IMR-90 (cell line): Measurements from ENCODE around the gene SOX8. TPM values are rescaled to one million over a fixed set of nuclear protein-coding genes. Genes with fewer than 3 reads are reported as not detected.

Experiments
- ATAC-seq: fragments of 200-7000 bp; cut with Tn5 transposase; 2 replicates; pipeline ENCODE4 v1.9.1; 2020; ENCODE audit warnings: low read depth, mild to moderate bottlenecking, moderate library complexity
- BruUV-seq: library from RNA; stranded (reverse); fragments of 400-500 nt; replicated peaks from 2 replicates; lab custom pipeline; 2021; lab: Mats Ljungman, UMichigan
- CTCF ChIA-PET: fragments of 300-600 bp; formaldehyde crosslinking; extraction: SDS; loops from one replicate; lab custom pipeline; 2021; ENCODE audit warnings: antibody characterized with exemption; lab: Yijun Ruan, JAX
- POLR2A ChIA-PET: fragments of 300-600 bp; sonication (Branson Sonifier 250); formaldehyde crosslinking; loops from one replicate; lab custom pipeline; 2022; ENCODE audit warnings: antibody characterized with exemption; ENCODE audit not compliant: unreplicated experiment; lab: Charles Lee
- DNase-seq: peaks from one replicate; pipeline ENCODE4 v3.0.0; 2013
- H2AFZ ChIP-seq: replicated peaks from 2 replicates; pipeline ENCODE3; 2013; ENCODE audit warnings: low read length, mild to moderate bottlenecking; ENCODE audit not compliant: poor library complexity
- H2AK5ac ChIP-seq: 2 replicates; pipeline ENCODE4 v1.6.1; 2013; ENCODE audit warnings: low read depth, low read length, inconsistent platforms
- H2AK9ac ChIP-seq: replicated peaks from 2 replicates; pipeline ENCODE3; 2013; ENCODE audit warnings: mild to moderate bottlenecking, low read depth, low read length, moderate library complexity; ENCODE audit not compliant: poor library complexity
- H2BK120ac ChIP-seq: 2 replicates; pipeline ENCODE4 v1.6.1; 2013; ENCODE audit warnings: low read depth, low read length, inconsistent platforms
- H2BK15ac ChIP-seq: 3 replicates; pipeline ENCODE4 v1.6.1; 2013; ENCODE audit warnings: low read depth, low read length, inconsistent platforms
- H2BK20ac ChIP-seq: 2 replicates; pipeline ENCODE4 v1.6.1; 2013; ENCODE audit warnings: low read depth, mild to moderate bottlenecking, inconsistent platforms, low read length, moderate library complexity
- H2BK5ac ChIP-seq: 2 replicates; pipeline ENCODE4 v1.6.1; 2013; ENCODE audit warnings: mild to moderate bottlenecking, low read depth, low read length, inconsistent platforms; ENCODE audit not compliant: poor library complexity, severe bottlenecking
- H3K14ac ChIP-seq: replicated peaks from 2 replicates; pipeline ENCODE4 v1.6.1; 2013; ENCODE audit warnings: low read depth, low read length, inconsistent platforms
- H3K18ac ChIP-seq: 2 replicates; pipeline ENCODE4 v1.6.1; 2013; ENCODE audit warnings: low read depth, low read length, control low read depth
- H3K23ac ChIP-seq: 2 replicates; pipeline ENCODE4 v1.6.1; 2013; ENCODE audit warnings: low read depth, low read length, inconsistent platforms
- H3K27ac ChIP-seq: 2 replicates; pipeline ENCODE4 v1.5.1; 2013; ENCODE audit warnings: mild to moderate bottlenecking, control low read depth, low read length; ENCODE audit not compliant: insufficient read depth
- H3K27me3 ChIP-seq: 2 replicates; pipeline ENCODE4 v1.6.1; 2013; ENCODE audit warnings: low read length; ENCODE audit not compliant: control insufficient read depth, insufficient read depth
- H3K36me3 ChIP-seq: 2 replicates; pipeline ENCODE4 v1.6.1; 2013; ENCODE audit warnings: low read length, mixed read lengths; ENCODE audit not compliant: control insufficient read depth, insufficient read depth
- H3K4ac ChIP-seq: 2 replicates; pipeline ENCODE4 v1.6.1; 2013; ENCODE audit warnings: low read depth, low read length, inconsistent platforms
- H3K4me1 ChIP-seq: 2 replicates; pipeline ENCODE4 v1.6.1; 2013; ENCODE audit warnings: low read length, mixed read lengths; ENCODE audit not compliant: control insufficient read depth, insufficient read depth
- H3K4me2 ChIP-seq: 2 replicates; pipeline ENCODE4 v1.6.1; 2013; ENCODE audit warnings: low read depth, mild to moderate bottlenecking, control low read depth, low read length, moderate library complexity
- H3K4me3 ChIP-seq: 2 replicates; pipeline ENCODE4 v1.5.1; 2013; ENCODE audit warnings: low read depth, mild to moderate bottlenecking, control low read depth, low read length, moderate library complexity; ENCODE audit not compliant: insufficient read depth
- H3K56ac ChIP-seq: 2 replicates; pipeline ENCODE4 v1.6.1; 2013; ENCODE audit warnings: low read length, inconsistent platforms; ENCODE audit not compliant: insufficient read depth; ENCODE audit errors: extremely low read depth
- H3K79me1 ChIP-seq, 2 experiments: 2 replicates each; pipeline ENCODE4 v1.6.1; 2013; ENCODE audit warnings: low read length in 2 of 2, inconsistent platforms in 1 of 2, low read depth in 1 of 2
- H3K9ac ChIP-seq: 2 replicates; pipeline ENCODE4 v1.6.1; 2013; ENCODE audit warnings: low read depth, low read length, control low read depth
- H3K9me1 ChIP-seq: 2 replicates; pipeline ENCODE4 v1.6.1; 2013; ENCODE audit warnings: low read length, inconsistent platforms; ENCODE audit not compliant: insufficient read depth
- H3K9me3 ChIP-seq: 2 replicates; pipeline ENCODE4 v1.6.1; 2013; ENCODE audit warnings: low read length; ENCODE audit not compliant: control insufficient read depth, insufficient read depth
- H4K20me1 ChIP-seq: 2 replicates; pipeline ENCODE4 v1.6.1; 2013; ENCODE audit warnings: low read length, inconsistent platforms; ENCODE audit not compliant: insufficient read depth
- H4K5ac ChIP-seq: 2 replicates; pipeline ENCODE4 v1.6.1; 2013; ENCODE audit warnings: mild to moderate bottlenecking, low read depth, low read length, control low read depth
- H4K8ac ChIP-seq, 2 experiments: 2 replicates each; pipeline ENCODE4 v1.6.1; 2013; ENCODE audit warnings: low read depth in 2 of 2, low read length in 2 of 2, control low read depth in 1 of 2, inconsistent platforms in 1 of 2
- H4K91ac ChIP-seq: 2 replicates; pipeline ENCODE4 v1.6.1; 2013; ENCODE audit warnings: low read depth, low read length, inconsistent platforms; ENCODE audit not compliant: insufficient read depth
- BHLHE40 ChIP-seq: fragments of 150-350 bp; IDR thresholded peaks from 2 replicates; pipeline ENCODE4 v1.6.1; 2016; ENCODE audit warnings: mild to moderate bottlenecking, low read depth, low read length
- ELK1 ChIP-seq: fragments of 150-350 bp; IDR thresholded peaks from 2 replicates; pipeline ENCODE4 v1.6.1; 2016; ENCODE audit warnings: low read depth, mild to moderate bottlenecking, low read length, moderate library complexity, borderline replicate concordance
- MAFK ChIP-seq: IDR thresholded peaks from 2 replicates; pipeline ENCODE4 v1.6.1; 2012; ENCODE audit warnings: low read depth, low read length, improper control_type of control experiment
- MAZ ChIP-seq: IDR thresholded peaks from 2 replicates; pipeline ENCODE4 v1.6.1; 2012; ENCODE audit warnings: low read depth, mild to moderate bottlenecking, low read length, improper control_type of control experiment, moderate library complexity, borderline replicate concordance
- RAD21 ChIP-seq: IDR thresholded peaks from 2 replicates; pipeline ENCODE4 v1.6.1; 2012; ENCODE audit warnings: low read length, improper control_type of control experiment
- RFX5 ChIP-seq: IDR thresholded peaks from 2 replicates; pipeline ENCODE4 v1.8.0; 2012; ENCODE audit warnings: low read depth, mild to moderate bottlenecking, low read length, moderate library complexity
- USF2 ChIP-seq: fragments of 150-350 bp; IDR thresholded peaks from 2 replicates; pipeline ENCODE4 v1.6.1; 2017; ENCODE audit warnings: mild to moderate bottlenecking, antibody characterized with exemption, low read length, low read depth
- WGBS, 2 experiments: methylation state at CpG; one replicate each; pipeline versions ENCODE4 v1.1.5 to v1.1.7; 2013; ENCODE audit warnings: missing lambda C conversion rate in 2 of 2; ENCODE audit not compliant: insufficient read length in 1 of 2; ENCODE audit errors: extremely low coverage in 2 of 2; 5-methylcytosine and 5-hydroxymethylcytosine counted together
- dilution Hi-C: fragments of 300-500 bp; cut with HindIII; formaldehyde crosslinking; loops from one replicate; pipeline ENCODE4 v1.14.3; 2018; ENCODE audit warnings: low sequenced_read_pairs; ENCODE audit not compliant: unreplicated experiment
- in situ Hi-C: fragments of 300-500 bp; cut with MboI; formaldehyde crosslinking; loops from 3 replicates; pipeline ENCODE4 v1.14.3; 2019; ENCODE audit warnings: low sequenced_read_pairs, inconsistent platforms, mixed read lengths
- intact Hi-C: fragments of 100-400 bp; cut with micrococcal nuclease; formaldehyde crosslinking; loops from 2 replicates; pipeline ENCODE4 v1.10.0; 2022
- polyA plus RNA-seq, 3 experiments: library from polyadenylated mRNA; depleted of rRNA; stranded (reverse); fragments of >200 nt; gene quantifications; 2 replicates each; pipeline ENCODE4 v1.2.3, GENCODE V29; 2012; ENCODE audit warnings: low replicate concordance in 1 of 3
- total RNA-seq: library from RNA; depleted of rRNA; stranded (reverse); fragments of >200 nt; gene quantifications from 2 replicates; pipeline ENCODE4 v1.2.3, GENCODE V29; 2012

SOX8 gene
- total and polyA plus RNA-seq, 2 of the 4 experiments (the other 2 are of a cell fraction): under 0.01 to 0.26 TPM

- Histone ChIP-seq H3K4me1 (no peaks in the 10 kb centered on the region), H2AFZ (no peak overlapping the region), H4K20me1 (no peaks in the 10 kb centered on the region), H2BK20ac (no peak overlapping the region), H3K56ac (no peak overlapping the region), H3K79me1 (no peaks in the 10 kb centered on the region), H2BK15ac (no peak overlapping the region), H3K27me3 (peaks cover 49% of the 10 kb centered on the region), H2BK120ac (no peak overlapping the region), H3K4me2 (no peak overlapping the region), H3K4ac (no peak overlapping the region), H2AK5ac (no peak overlapping the region), H3K36me3 (no peaks in the 10 kb centered on the region), H3K4me3 (no peak overlapping the region), H4K91ac (no peak overlapping the region), H3K27ac (no peak overlapping the region), H3K14ac (no peak overlapping the region), H3K9me1 (no peaks in the 10 kb centered on the region), H2AK9ac (no peak overlapping the region), H4K5ac (no peak overlapping the region), H4K8ac (no peak overlapping the region), H3K9me3 (peaks cover 24% of the 10 kb centered on the region), H2BK5ac (no peak overlapping the region), H3K9ac (no peak overlapping the region), H3K18ac (no peak overlapping the region), H3K23ac (no peak overlapping the region)
- DNase-seq: no peak
- no peak for ATAC-seq
- WGBS, 2 experiments: 92% methylated on average over 3 of the region's 11 CpGs; no CpG with 5 or more reads in 1 of the 2 experiments
- intact Hi-C loops (no loop called here), dilution Hi-C loops (no loop called here), in situ Hi-C loops (no loop called here)
- no TSS peak for BruUV-seq
- POLR2A ChIA-PET: no interaction called here
- CTCF ChIA-PET: no interaction called here
- TF ChIP-seq BHLHE40 (no peak), RFX5 (no peak), USF2 (no peak), RAD21 (no peak), MAFK (no peak), MAZ (no peak), ELK1 (no peak)
Measured at GRCh38 chr16:991345-991744, 9.8 kb downstream of the SOX8 start.
